BE2C (cell line): ENCODE data around the gene LILRB5.
"Not testable (repeated sequence)": the region's sequence is repeated elsewhere in the genome, so short reads cannot be mapped to it uniquely, and the experiment has no call there.

Experiments used
- DNase-seq: peaks from one replicate; pipeline ENCODE4 v3.0.0-alpha.2; 2020
- H3K27me3 ChIP-seq: fragments of 250-450 bp; sonication (Bioruptor Pico); 2 replicates; pipeline ENCODE4 v1.5.1; 2020; ENCODE audit warnings: mild to moderate bottlenecking
- H3K36me3 ChIP-seq: fragments of 250-450 bp; sonication (Bioruptor Pico); 2 replicates; pipeline ENCODE4 v1.5.1; 2020; ENCODE audit warnings: mild to moderate bottlenecking
- H3K4me1 ChIP-seq: fragments of 250-450 bp; sonication (Bioruptor Pico); 2 replicates; pipeline ENCODE4 v1.5.1; 2020
- H3K4me3 ChIP-seq: 2 replicates; pipeline ENCODE4 v1.5.1; 2011; ENCODE audit warnings: low read depth, low read length
- H3K9me3 ChIP-seq: fragments of 250-450 bp; sonication (Bioruptor Pico); 2 replicates; pipeline ENCODE4 v1.5.1; 2020
- CTCF ChIP-seq: IDR thresholded peaks from 2 replicates; pipeline ENCODE4 v1.5.1; 2012; ENCODE audit warnings: mild to moderate bottlenecking, low read depth, low read length

Gene LILRB5

GRCh38 chr19:54297759-54298305, 40.8 kb upstream of the LILRB5 start:
- no peak for TF ChIP-seq CTCF
- H3K9me3 ChIP-seq: no peaks in the 10 kb centered on the region
- no peak for DNase-seq
- H3K4me1 ChIP-seq: no peaks in the 10 kb centered on the region
- peaks cover 39% of the 10 kb centered on the region for H3K27me3 ChIP-seq
- H3K4me3 ChIP-seq: no peak overlapping the region
- H3K36me3 ChIP-seq: no peaks in the 10 kb centered on the region

DNA sequence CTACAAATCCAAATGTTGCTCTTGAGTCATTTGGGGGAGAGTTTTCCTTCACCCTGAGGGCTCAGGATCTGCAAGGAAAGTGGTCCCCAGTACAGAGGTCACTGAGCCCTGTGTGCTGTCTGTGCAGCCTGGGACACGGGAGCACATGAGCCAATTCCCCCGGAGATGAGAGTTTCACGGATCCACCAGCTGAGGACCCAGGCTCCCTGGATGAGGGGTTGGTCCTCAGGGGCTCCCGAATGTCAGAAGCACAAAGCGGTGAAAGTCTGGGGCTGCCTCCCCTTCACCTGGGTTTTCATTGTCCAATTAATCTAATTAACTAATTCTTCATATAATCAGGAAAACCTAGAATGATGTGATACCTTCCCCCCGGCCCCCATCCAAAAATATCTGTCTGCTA, 37.5 kb upstream of the LILRB5 start:
- H3K4me3 ChIP-seq: no peak overlapping the region
- no peaks in the 10 kb centered on the region for H3K9me3 ChIP-seq
- H3K36me3 ChIP-seq: no peaks in the 10 kb centered on the region
- TF ChIP-seq CTCF: no peak
- H3K27me3 ChIP-seq: peaks cover 17% of the 10 kb centered on the region
- no peaks in the 10 kb centered on the region for H3K4me1 ChIP-seq
- DNase-seq: no peak

DNA sequence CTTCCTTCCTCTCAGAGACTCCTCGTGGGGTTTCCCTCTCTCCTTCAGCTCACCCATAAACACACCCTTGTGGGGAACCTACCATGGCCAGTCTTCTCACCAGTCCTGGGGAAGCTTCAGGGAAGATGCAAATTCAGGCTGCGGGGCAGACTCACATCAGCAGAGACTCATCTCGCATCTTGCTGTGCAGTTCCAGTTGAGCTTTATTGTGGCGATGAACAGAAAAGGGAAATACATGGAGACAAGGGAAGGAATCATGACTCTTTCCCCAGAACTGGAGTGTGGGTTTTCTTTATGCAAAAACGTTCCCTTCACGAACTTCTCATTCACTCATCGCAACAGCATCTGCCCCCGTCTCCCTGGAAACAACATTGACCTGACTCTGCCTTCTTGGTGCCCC, 32.1 kb upstream of the LILRB5 start:
- peaks cover 11% of the 10 kb centered on the region for H3K27me3 ChIP-seq
- not testable (repeated sequence) for H3K4me1 ChIP-seq, H3K36me3 ChIP-seq

GRCh38 chr19:54287456-54287855, 30.4 kb upstream of the LILRB5 start:
- no peak for DNase-seq
- Histone ChIP-seq H3K36me3 (no peaks in the 10 kb centered on the region), H3K4me3 (no peak overlapping the region), H3K4me1 (no peaks in the 10 kb centered on the region), H3K27me3 (peaks cover 28% of the 10 kb centered on the region), H3K9me3 (no peaks in the 10 kb centered on the region)
- TF ChIP-seq CTCF: no peak

More for the DNA sequence above, 32.1 kb upstream of the LILRB5 start:
- not testable (repeated sequence) for H3K9me3 ChIP-seq, H3K4me3 ChIP-seq, DNase-seq

DNA sequence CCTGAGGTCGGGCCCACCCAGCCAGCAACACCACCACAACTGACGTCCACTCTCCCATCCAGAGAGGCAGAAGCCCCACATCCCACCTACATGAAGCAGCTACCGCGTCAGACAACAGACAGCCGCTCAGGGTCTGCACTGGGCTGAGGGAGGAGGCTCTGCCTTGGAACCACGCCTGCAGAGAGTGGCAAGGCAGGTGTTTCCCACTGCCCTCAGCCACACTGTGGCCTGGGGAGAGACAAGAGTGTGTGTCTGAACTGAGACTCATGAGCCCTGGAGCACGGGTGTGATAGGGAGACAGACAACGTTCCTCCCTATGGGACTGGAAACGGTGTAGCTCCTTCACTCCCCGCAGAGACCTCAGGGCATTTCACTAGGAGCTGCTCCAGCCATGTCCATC, 29.2 kb upstream of the LILRB5 start:
- H3K9me3 ChIP-seq, DNase-seq, H3K4me3 ChIP-seq, H3K36me3 ChIP-seq, H3K4me1 ChIP-seq: not testable (repeated sequence)
- H3K27me3 ChIP-seq: peaks cover 33% of the 10 kb centered on the region

GRCh38 chr19:54285427-54286056, 28.5 kb upstream of the LILRB5 start:
- H3K4me1 ChIP-seq, H3K4me3 ChIP-seq, H3K36me3 ChIP-seq, DNase-seq, H3K9me3 ChIP-seq: not testable (repeated sequence)
- H3K27me3 ChIP-seq: peaks cover 37% of the 10 kb centered on the region

DNA sequence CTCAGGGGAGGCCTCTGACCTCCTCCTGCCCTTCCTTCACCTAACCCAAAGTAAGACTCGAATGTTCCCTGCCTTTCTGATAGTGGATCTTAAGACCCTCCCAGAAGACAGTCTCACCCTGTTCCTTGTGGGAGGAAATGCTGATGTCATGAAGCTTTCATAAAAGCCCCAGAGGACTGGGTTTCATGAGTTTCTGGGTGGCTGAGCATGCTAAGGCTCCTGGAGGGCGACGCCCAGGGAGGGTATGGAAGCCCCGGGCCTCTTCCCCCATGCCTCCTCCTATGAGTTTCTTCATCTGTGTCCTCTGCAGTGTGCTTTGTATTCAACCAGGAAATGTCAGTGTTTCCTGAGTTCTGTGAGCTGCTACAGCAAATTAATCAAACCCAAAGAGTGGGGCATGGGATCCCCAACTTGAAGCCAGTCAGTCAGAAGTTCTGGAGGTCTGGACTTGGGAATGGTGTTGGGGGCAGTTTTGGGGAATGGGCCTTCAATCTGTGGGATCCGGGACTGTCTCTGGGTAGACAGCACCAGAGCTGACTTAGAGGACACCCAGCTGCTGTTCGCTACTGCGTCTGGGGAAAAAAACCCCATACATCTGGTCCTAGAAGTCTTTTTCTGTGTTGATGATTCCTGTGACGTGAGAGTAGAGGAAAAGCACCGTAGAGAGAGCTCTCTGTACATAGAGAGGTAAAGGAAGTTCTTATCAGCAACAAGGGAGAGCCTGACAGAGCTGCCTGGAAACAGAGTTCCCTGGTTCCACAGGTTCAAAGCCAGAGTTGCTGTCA, 25.8 kb upstream of the LILRB5 start:
- H3K4me3 ChIP-seq: no peak overlapping the region
- H3K36me3 ChIP-seq: no peaks in the 10 kb centered on the region
- no peak for DNase-seq
- H3K4me1 ChIP-seq: no peaks in the 10 kb centered on the region
- peaks cover 41% of the 10 kb centered on the region for H3K27me3 ChIP-seq
- H3K9me3 ChIP-seq: no peaks in the 10 kb centered on the region
- no peak for TF ChIP-seq CTCF

- H3K4me3 ChIP-seq, H3K4me1 ChIP-seq, DNase-seq, H3K36me3 ChIP-seq, H3K9me3 ChIP-seq: not testable (repeated sequence)
- H3K27me3 ChIP-seq: peaks cover 39% of the 10 kb centered on the region
Observed at GRCh38 chr19:54281729-54282075, 24.6 kb upstream of the LILRB5 start.
